OCI-LY1 (cell line): ENCODE results near the gene PLAC9.
"Not testable (repeated sequence)": the region's sequence is repeated elsewhere in the genome, so short reads cannot be mapped to it uniquely, and the experiment has no call there.

Experiments
- H2AFZ ChIP-seq: fragments of 200-600 bp; sonication (generic), shearing (Covaris generic); 2 replicates; pipeline ENCODE4 v1.6.0; 2014; ENCODE audit warnings: antibody characterized with exemption, mild to moderate bottlenecking, low read length
- H3F3A ChIP-seq: fragments of 200-600 bp; sonication (generic), shearing (Covaris generic); 2 replicates; pipeline ENCODE4 v1.6.0; 2014; ENCODE audit warnings: mild to moderate bottlenecking, antibody characterized with exemption, low read length, moderate library complexity; ENCODE audit not compliant: insufficient read depth
- H3K27ac ChIP-seq: fragments of 200-600 bp; sonication (generic); 2 replicates; pipeline ENCODE4 v1.5.1; 2014; ENCODE audit warnings: low read length, mixed run types, mild to moderate bottlenecking, low read depth; ENCODE audit not compliant: poor library complexity, severe bottlenecking
- H3K27me3 ChIP-seq: fragments of 200-600 bp; sonication (generic); 2 replicates; pipeline ENCODE4 v1.6.0; 2014; ENCODE audit warnings: antibody characterized with exemption, mild to moderate bottlenecking, low read length, moderate library complexity; ENCODE audit not compliant: insufficient read depth
- H3K36me3 ChIP-seq: fragments of 200-600 bp; sonication (generic); 2 replicates; pipeline ENCODE4 v1.6.1; 2014; ENCODE audit warnings: mild to moderate bottlenecking, antibody characterized with exemption, low read length, moderate library complexity, mixed read lengths; ENCODE audit not compliant: insufficient read depth
- H3K4me1 ChIP-seq: fragments of 200-600 bp; sonication (generic); 2 replicates; pipeline ENCODE4 v1.5.1; 2014; ENCODE audit warnings: mild to moderate bottlenecking, low read length, moderate library complexity; ENCODE audit not compliant: insufficient read depth, severe bottlenecking
- H3K4me2 ChIP-seq: fragments of 200-600 bp; sonication (generic), shearing (Covaris generic); 2 replicates; pipeline ENCODE4 v1.6.1; 2014; ENCODE audit warnings: low read length
- H3K4me3 ChIP-seq: fragments of 200-600 bp; sonication (generic); 2 replicates; pipeline ENCODE4 v1.5.1; 2014; ENCODE audit warnings: low read length, low read depth, mild to moderate bottlenecking, mixed read lengths; ENCODE audit not compliant: poor library complexity, severe bottlenecking
- H3K79me2 ChIP-seq: fragments of 200-600 bp; shearing (Covaris generic); 2 replicates; pipeline ENCODE4 v1.6.1; 2016; ENCODE audit warnings: mixed run types, low read length, mixed read lengths; ENCODE audit not compliant: insufficient read depth
- H3K9ac ChIP-seq: fragments of 200-600 bp; sonication (generic), shearing (Covaris generic); 2 replicates; pipeline ENCODE4 v1.6.1; 2014; ENCODE audit warnings: mild to moderate bottlenecking, low read length, mixed read lengths
- H3K9me2 ChIP-seq: fragments of 200-600 bp; sonication (generic), shearing (Covaris generic); 2 replicates; pipeline ENCODE4 v1.6.1; 2014; ENCODE audit warnings: low read depth, mild to moderate bottlenecking, low read length, mixed read lengths
- H3K9me3 ChIP-seq: fragments of 200-600 bp; shearing (Covaris generic); 2 replicates; pipeline ENCODE4 v1.6.1; 2014; ENCODE audit warnings: low read length, mixed read lengths
- H4K20me1 ChIP-seq: fragments of 200-600 bp; sonication (generic), shearing (Covaris generic); 2 replicates; pipeline ENCODE4 v1.6.0; 2016; ENCODE audit warnings: mild to moderate bottlenecking, low read length; ENCODE audit not compliant: insufficient read depth
- EZH2 ChIP-seq: fragments of 200-600 bp; sonication (generic), shearing (Covaris generic); IDR thresholded peaks from 2 replicates; pipeline ENCODE4 v1.8.0; 2017; ENCODE audit warnings: borderline replicate concordance, mixed run types, mild to moderate bottlenecking, antibody characterized with exemption, low read length, moderate library complexity, mixed read lengths
- TF ChIP-seq, protein P1 (sequence below): fragments of 200-600 bp; sonication (generic), shearing (Covaris generic); IDR thresholded peaks from 2 replicates; pipeline ENCODE4 v1.5.1; 2017; ENCODE audit warnings: mild to moderate bottlenecking, antibody characterized with exemption, low read length, moderate library complexity, mixed read lengths

Gene PLAC9

DNA sequence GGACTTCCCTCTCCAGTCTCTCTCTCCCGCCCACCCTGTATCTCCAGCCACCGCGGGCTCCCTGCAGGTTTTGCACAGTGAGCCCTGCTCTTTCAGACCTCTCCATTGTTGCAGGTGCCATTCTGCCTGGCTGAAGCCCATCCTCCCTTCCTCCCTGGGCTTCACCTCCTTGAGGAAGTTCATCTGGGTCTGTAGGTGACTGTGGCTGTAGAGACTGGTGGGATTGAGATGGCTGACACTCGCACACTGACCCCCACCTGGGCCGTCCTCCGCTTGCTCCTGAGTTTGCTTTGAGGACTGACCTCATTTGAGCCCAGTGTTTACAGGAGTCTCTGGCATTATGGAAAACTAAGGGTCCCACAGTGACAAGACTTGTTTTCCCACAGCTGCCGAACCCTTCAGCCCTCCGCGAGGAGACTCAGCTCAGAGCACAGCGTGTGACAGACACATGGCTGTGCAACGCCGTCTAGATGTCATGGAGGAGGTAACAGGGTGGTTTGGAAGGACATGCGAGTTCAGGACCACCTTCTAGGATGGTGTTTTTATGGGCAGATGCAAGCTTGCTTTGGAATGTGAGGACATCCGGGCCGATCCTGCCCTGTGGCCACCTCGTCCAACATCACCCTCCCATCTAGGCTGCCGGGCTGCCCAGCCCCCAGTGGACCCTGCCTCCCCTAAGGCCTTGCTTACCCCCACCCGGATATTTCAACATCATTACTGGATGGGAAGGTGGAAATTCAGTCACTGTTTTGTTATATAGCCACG is 9.3 kb downstream of the PLAC9 start:
- Histone ChIP-seq H3K4me1 (peaks cover 5% of the 10 kb centered on the region), H3K9me2 (no peaks in the 10 kb centered on the region)
- TF ChIP-seq, protein P1, sequence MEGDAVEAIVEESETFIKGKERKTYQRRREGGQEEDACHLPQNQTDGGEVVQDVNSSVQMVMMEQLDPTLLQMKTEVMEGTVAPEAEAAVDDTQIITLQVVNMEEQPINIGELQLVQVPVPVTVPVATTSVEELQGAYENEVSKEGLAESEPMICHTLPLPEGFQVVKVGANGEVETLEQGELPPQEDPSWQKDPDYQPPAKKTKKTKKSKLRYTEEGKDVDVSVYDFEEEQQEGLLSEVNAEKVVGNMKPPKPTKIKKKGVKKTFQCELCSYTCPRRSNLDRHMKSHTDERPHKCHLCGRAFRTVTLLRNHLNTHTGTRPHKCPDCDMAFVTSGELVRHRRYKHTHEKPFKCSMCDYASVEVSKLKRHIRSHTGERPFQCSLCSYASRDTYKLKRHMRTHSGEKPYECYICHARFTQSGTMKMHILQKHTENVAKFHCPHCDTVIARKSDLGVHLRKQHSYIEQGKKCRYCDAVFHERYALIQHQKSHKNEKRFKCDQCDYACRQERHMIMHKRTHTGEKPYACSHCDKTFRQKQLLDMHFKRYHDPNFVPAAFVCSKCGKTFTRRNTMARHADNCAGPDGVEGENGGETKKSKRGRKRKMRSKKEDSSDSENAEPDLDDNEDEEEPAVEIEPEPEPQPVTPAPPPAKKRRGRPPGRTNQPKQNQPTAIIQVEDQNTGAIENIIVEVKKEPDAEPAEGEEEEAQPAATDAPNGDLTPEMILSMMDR: no peak
- TF ChIP-seq EZH2: no peak

DNA sequence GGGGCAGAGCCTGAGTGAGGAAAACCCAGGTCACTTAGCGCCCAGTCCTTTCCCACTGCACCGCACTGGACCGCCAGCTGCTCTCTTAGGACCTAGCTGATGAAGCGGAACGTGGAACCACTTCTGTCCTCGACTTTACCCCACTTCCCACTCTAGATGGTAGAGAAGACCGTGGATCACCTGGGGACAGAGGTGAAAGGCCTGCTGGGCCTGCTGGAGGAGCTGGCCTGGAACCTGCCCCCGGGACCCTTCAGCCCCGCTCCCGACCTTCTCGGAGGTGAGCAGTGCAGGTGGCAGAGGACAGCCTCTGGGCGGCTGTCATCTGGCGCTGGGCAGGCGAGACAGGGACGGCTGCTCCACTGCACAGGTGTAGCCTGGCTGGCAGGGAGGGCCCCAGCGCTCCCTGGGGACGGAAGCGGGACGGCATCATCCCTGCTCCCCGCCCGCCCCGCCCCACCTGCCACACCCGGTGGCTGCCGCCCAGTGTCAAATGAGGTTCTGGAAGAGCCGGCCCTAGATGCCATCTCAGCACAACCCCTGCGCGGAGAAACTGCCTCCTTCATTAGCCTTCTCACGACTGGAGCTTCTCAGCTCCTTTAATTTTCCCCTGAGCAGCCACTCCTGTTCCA is 11.7 kb downstream of the PLAC9 start:
- Histone ChIP-seq H3K36me3 (peaks cover 4% of the 10 kb centered on the region), H2AFZ (no peak overlapping the region), H3K79me2 (no peaks in the 10 kb centered on the region), H3K9ac (no peak overlapping the region), H4K20me1 (no peaks in the 10 kb centered on the region; the same call in 1 of the 2 replicates), H3K9me2 (no peaks in the 10 kb centered on the region), H3K4me3 (no peak overlapping the region), H3K9me3 (no peaks in the 10 kb centered on the region), H3K4me2 (peak overlapping the region; percentile 45; the same call in 1 of the 2 replicates), H3F3A (no peaks in the 10 kb centered on the region), H3K4me1 (peaks cover 5% of the 10 kb centered on the region), H3K27ac (no peak overlapping the region), H3K27me3 (no peaks in the 10 kb centered on the region)
- no peak for TF ChIP-seq EZH2
- TF ChIP-seq, protein P1: no peak

More for the DNA sequence above, 9.3 kb downstream of the PLAC9 start:
- H3K36me3 ChIP-seq: no peaks in the 10 kb centered on the region
- no peaks in the 10 kb centered on the region; the same call in 1 of the 2 replicates for H4K20me1 ChIP-seq
- no peak overlapping the region for H3K4me3 ChIP-seq
- H3K9ac ChIP-seq: no peak overlapping the region
- H3K27me3 ChIP-seq: no peaks in the 10 kb centered on the region
- H3K4me2 ChIP-seq: no peak overlapping the region
- H3K9me3 ChIP-seq: no peaks in the 10 kb centered on the region
- H2AFZ ChIP-seq: no peak overlapping the region
- H3K27ac ChIP-seq: no peak overlapping the region
- no peaks in the 10 kb centered on the region for H3F3A ChIP-seq
- no peaks in the 10 kb centered on the region for H3K79me2 ChIP-seq

DNA sequence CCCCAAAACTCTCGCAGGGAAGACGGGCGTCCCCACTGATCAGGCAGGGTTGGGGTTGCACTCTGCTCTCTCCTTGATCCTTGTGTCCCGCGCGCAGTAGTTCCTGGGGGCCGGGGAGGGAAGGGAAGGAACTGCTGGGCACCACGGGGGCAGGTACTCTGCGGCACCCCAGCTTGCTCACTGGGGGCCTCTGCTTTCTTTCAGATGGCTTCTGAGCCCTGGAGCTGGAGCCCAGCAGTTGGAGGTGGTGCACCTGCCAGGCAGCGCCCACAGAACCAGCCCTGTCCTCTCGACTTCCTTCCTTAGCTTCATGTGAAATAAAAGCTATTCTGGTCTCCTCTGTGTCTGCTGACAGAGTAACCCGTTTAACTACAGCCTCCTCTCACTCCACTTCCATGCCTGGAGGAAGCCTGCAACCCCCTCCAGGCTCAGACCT is 12.2 kb downstream of the PLAC9 start:
- Histone ChIP-seq H3K36me3 (peaks cover 9% of the 10 kb centered on the region), H3K9ac (no peak overlapping the region), H3K9me2 (no peaks in the 10 kb centered on the region), H3K4me1 (peaks cover 5% of the 10 kb centered on the region), H3K27ac (no peak overlapping the region), H3K4me2 (no peak overlapping the region; the same call in 1 of the 2 replicates), H2AFZ (no peak overlapping the region), H3K27me3 (no peaks in the 10 kb centered on the region), H3K4me3 (no peak overlapping the region), H3K9me3 (no peaks in the 10 kb centered on the region), H3F3A (no peaks in the 10 kb centered on the region), H3K79me2 (no peaks in the 10 kb centered on the region), H4K20me1 (no peaks in the 10 kb centered on the region; the same call in 1 of the 2 replicates)
- no peak for TF ChIP-seq EZH2
- TF ChIP-seq, protein P1: no peak

DNA sequence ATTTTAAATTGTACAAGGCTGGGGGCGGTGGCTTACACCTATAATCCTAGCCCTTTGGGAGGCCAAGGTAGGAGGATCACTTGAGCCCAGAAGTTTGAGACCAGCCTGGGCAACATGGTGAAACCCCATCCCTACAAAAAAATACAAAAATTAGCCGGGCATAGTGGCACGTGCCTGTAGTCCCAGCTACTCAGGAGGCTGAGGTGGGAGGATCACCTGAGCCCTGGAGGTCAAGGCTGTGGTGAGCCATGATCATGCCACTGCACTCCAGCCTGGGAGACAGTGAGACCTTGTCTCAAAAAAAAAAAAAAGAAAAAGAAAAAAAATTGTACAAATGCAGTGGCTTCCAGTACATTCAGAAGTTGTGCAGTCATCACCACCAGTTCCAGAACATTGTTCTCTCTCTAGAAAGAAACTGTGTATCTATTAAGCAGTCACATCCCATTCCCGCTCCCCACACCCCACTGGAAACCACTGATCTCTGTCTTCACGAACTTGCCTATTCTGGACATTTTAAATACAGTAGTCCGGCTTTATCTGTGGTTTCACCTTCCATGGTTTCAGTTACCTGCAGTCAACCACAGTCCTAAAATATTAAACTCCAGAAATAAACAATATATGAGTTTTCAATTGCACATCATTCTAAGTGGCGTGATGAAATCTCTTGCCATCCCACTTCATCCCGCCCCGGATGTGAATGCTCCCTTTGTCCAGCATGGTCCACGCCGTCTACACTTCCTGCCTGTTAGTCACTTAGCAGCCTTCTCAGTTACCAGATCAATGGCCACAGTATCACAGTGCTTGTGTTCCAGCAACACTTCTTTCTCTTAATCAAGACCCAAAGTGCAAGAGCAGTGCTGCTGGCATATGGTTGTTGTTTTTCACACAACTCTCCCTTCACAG is 13.1 kb downstream of the PLAC9 start:
- H3K9me2 ChIP-seq, H2AFZ ChIP-seq, H4K20me1 ChIP-seq, H3K27me3 ChIP-seq, H3K9me3 ChIP-seq, H3K27ac ChIP-seq, H3K79me2 ChIP-seq, H3K4me3 ChIP-seq, H3K4me2 ChIP-seq, H3K4me1 ChIP-seq, H3F3A ChIP-seq, H3K9ac ChIP-seq: not testable (repeated sequence)
- H3K36me3 ChIP-seq: peaks cover 18% of the 10 kb centered on the region
